GM19397 (cell line): ENCODE results near the gene METTL9.
"Not testable (repeated sequence)": the region's sequence is repeated elsewhere in the genome, so short reads cannot be mapped to it uniquely, and the experiment has no call there.

ENCODE experiments used
- ATAC-seq: cut with Tn5 transposase; IDR thresholded peaks from one replicate; pipeline ENCODE4 v1.9.1; 2021; ENCODE audit warnings: mild to moderate bottlenecking, moderate library complexity; ENCODE audit not compliant: unreplicated experiment

The METTL9 gene

GRCh38 chr16:21656795-21657768, 57.7 kb downstream of the METTL9 start:
- ATAC-seq = no peak

- no peak for ATAC-seq
Observed at GRCh38 chr16:21659124-21659523, 59.7 kb downstream of the METTL9 start.

GRCh38 chr16:21663889-21664647, 64.7 kb downstream of the METTL9 start, which contains the start of gene OTOA:
Gene OTOA, plus strand, starts transcription at chr16:21663968. Its CDS starts 14,547 bp downstream, at chr16:21678515.
- ATAC-seq = no peak

GRCh38 chr16:21664801-21665492, 65.6 kb downstream of the METTL9 start:
- ATAC-seq = no peak

GRCh38 chr16:21666772-21667171, 67.4 kb downstream of the METTL9 start:
- ATAC-seq = no peak

- ATAC-seq = no peak
Observed at GRCh38 chr16:21667575-21667974, 68.2 kb downstream of the METTL9 start.

- ATAC-seq = no peak
Observed at GRCh38 chr16:21673469-21673868, 74.1 kb downstream of the METTL9 start.

GRCh38 chr16:21674456-21674855, 75.1 kb downstream of the METTL9 start:
- ATAC-seq = not testable (repeated sequence)

- ATAC-seq = not testable (repeated sequence)
Observed at GRCh38 chr16:21680714-21681113, 81.3 kb downstream of the METTL9 start.

- no peak for ATAC-seq
Observed at GRCh38 chr16:21683184-21683583, 83.8 kb downstream of the METTL9 start.

- no peak for ATAC-seq
Observed at GRCh38 chr16:21684199-21684598, 84.8 kb downstream of the METTL9 start.

- no peak for ATAC-seq
Observed at GRCh38 chr16:21685034-21685455, 85.7 kb downstream of the METTL9 start.

- ATAC-seq = no peak
Observed at GRCh38 chr16:21689107-21689506, 89.7 kb downstream of the METTL9 start.

- not testable (repeated sequence) for ATAC-seq
Observed at GRCh38 chr16:21690967-21691366, 91.6 kb downstream of the METTL9 start.

GRCh38 chr16:21694609-21695008, 95.2 kb downstream of the METTL9 start:
- ATAC-seq = no peak

GRCh38 chr16:21697032-21697431, 97.7 kb downstream of the METTL9 start:
- ATAC-seq = no peak

- ATAC-seq = no peak
Observed at GRCh38 chr16:21698169-21699032, 99.0 kb downstream of the METTL9 start.

GRCh38 chr16:21701271-21701670, 101.9 kb downstream of the METTL9 start:
- ATAC-seq = no peak

GRCh38 chr16:21702276-21702675, 102.9 kb downstream of the METTL9 start:
- ATAC-seq = no peak

GRCh38 chr16:21703156-21703555, 103.8 kb downstream of the METTL9 start:
- no peak for ATAC-seq
